IMR-90 (cell line): ENCODE data around the gene ROBO2. TPM values are rescaled to one million over a fixed set of nuclear protein-coding genes. Genes with fewer than 3 reads are reported as not detected.

ENCODE experiments used
- ATAC-seq: fragments of 200-7000 bp; cut with Tn5 transposase; 2 replicates; pipeline ENCODE4 v1.9.1; 2020; ENCODE audit warnings: low read depth, mild to moderate bottlenecking, moderate library complexity
- BruUV-seq: library from RNA; stranded (reverse); fragments of 400-500 nt; replicated peaks from 2 replicates; lab custom pipeline; 2021; lab: Mats Ljungman, UMichigan
- CTCF ChIA-PET: fragments of 300-600 bp; formaldehyde crosslinking; extraction: SDS; loops from one replicate; lab custom pipeline; 2021; ENCODE audit warnings: antibody characterized with exemption; lab: Yijun Ruan, JAX
- POLR2A ChIA-PET: fragments of 300-600 bp; sonication (Branson Sonifier 250); formaldehyde crosslinking; loops from one replicate; lab custom pipeline; 2022; ENCODE audit warnings: antibody characterized with exemption; ENCODE audit not compliant: unreplicated experiment; lab: Charles Lee
- DNase-seq: peaks from one replicate; pipeline ENCODE4 v3.0.0; 2013
- H2AFZ ChIP-seq: replicated peaks from 2 replicates; pipeline ENCODE3; 2013; ENCODE audit warnings: low read length, mild to moderate bottlenecking; ENCODE audit not compliant: poor library complexity
- H2AK5ac ChIP-seq: 2 replicates; pipeline ENCODE4 v1.6.1; 2013; ENCODE audit warnings: low read depth, low read length, inconsistent platforms
- H2AK9ac ChIP-seq: replicated peaks from 2 replicates; pipeline ENCODE3; 2013; ENCODE audit warnings: mild to moderate bottlenecking, low read depth, low read length, moderate library complexity; ENCODE audit not compliant: poor library complexity
- H2BK120ac ChIP-seq: 2 replicates; pipeline ENCODE4 v1.6.1; 2013; ENCODE audit warnings: low read depth, low read length, inconsistent platforms
- H2BK15ac ChIP-seq: 3 replicates; pipeline ENCODE4 v1.6.1; 2013; ENCODE audit warnings: low read depth, low read length, inconsistent platforms
- H2BK20ac ChIP-seq: 2 replicates; pipeline ENCODE4 v1.6.1; 2013; ENCODE audit warnings: low read depth, mild to moderate bottlenecking, inconsistent platforms, low read length, moderate library complexity
- H2BK5ac ChIP-seq: 2 replicates; pipeline ENCODE4 v1.6.1; 2013; ENCODE audit warnings: mild to moderate bottlenecking, low read depth, low read length, inconsistent platforms; ENCODE audit not compliant: poor library complexity, severe bottlenecking
- H3K14ac ChIP-seq: replicated peaks from 2 replicates; pipeline ENCODE4 v1.6.1; 2013; ENCODE audit warnings: low read depth, low read length, inconsistent platforms
- H3K18ac ChIP-seq: 2 replicates; pipeline ENCODE4 v1.6.1; 2013; ENCODE audit warnings: low read depth, low read length, control low read depth
- H3K23ac ChIP-seq: 2 replicates; pipeline ENCODE4 v1.6.1; 2013; ENCODE audit warnings: low read depth, low read length, inconsistent platforms
- H3K27ac ChIP-seq: 2 replicates; pipeline ENCODE4 v1.5.1; 2013; ENCODE audit warnings: mild to moderate bottlenecking, control low read depth, low read length; ENCODE audit not compliant: insufficient read depth
- H3K27me3 ChIP-seq: 2 replicates; pipeline ENCODE4 v1.6.1; 2013; ENCODE audit warnings: low read length; ENCODE audit not compliant: control insufficient read depth, insufficient read depth
- H3K36me3 ChIP-seq: 2 replicates; pipeline ENCODE4 v1.6.1; 2013; ENCODE audit warnings: low read length, mixed read lengths; ENCODE audit not compliant: control insufficient read depth, insufficient read depth
- H3K4ac ChIP-seq: 2 replicates; pipeline ENCODE4 v1.6.1; 2013; ENCODE audit warnings: low read depth, low read length, inconsistent platforms
- H3K4me1 ChIP-seq: 2 replicates; pipeline ENCODE4 v1.6.1; 2013; ENCODE audit warnings: low read length, mixed read lengths; ENCODE audit not compliant: control insufficient read depth, insufficient read depth
- H3K4me2 ChIP-seq: 2 replicates; pipeline ENCODE4 v1.6.1; 2013; ENCODE audit warnings: low read depth, mild to moderate bottlenecking, control low read depth, low read length, moderate library complexity
- H3K4me3 ChIP-seq: 2 replicates; pipeline ENCODE4 v1.5.1; 2013; ENCODE audit warnings: low read depth, mild to moderate bottlenecking, control low read depth, low read length, moderate library complexity; ENCODE audit not compliant: insufficient read depth
- H3K56ac ChIP-seq: 2 replicates; pipeline ENCODE4 v1.6.1; 2013; ENCODE audit warnings: low read length, inconsistent platforms; ENCODE audit not compliant: insufficient read depth; ENCODE audit errors: extremely low read depth
- H3K79me1 ChIP-seq, 2 experiments: 2 replicates each; pipeline ENCODE4 v1.6.1; 2013; ENCODE audit warnings: low read length in 2 of 2, inconsistent platforms in 1 of 2, low read depth in 1 of 2
- H3K9ac ChIP-seq: 2 replicates; pipeline ENCODE4 v1.6.1; 2013; ENCODE audit warnings: low read depth, low read length, control low read depth
- H3K9me1 ChIP-seq: 2 replicates; pipeline ENCODE4 v1.6.1; 2013; ENCODE audit warnings: low read length, inconsistent platforms; ENCODE audit not compliant: insufficient read depth
- H3K9me3 ChIP-seq: 2 replicates; pipeline ENCODE4 v1.6.1; 2013; ENCODE audit warnings: low read length; ENCODE audit not compliant: control insufficient read depth, insufficient read depth
- H4K20me1 ChIP-seq: 2 replicates; pipeline ENCODE4 v1.6.1; 2013; ENCODE audit warnings: low read length, inconsistent platforms; ENCODE audit not compliant: insufficient read depth
- H4K5ac ChIP-seq: 2 replicates; pipeline ENCODE4 v1.6.1; 2013; ENCODE audit warnings: mild to moderate bottlenecking, low read depth, low read length, control low read depth
- H4K8ac ChIP-seq, 2 experiments: 2 replicates each; pipeline ENCODE4 v1.6.1; 2013; ENCODE audit warnings: low read depth in 2 of 2, low read length in 2 of 2, control low read depth in 1 of 2, inconsistent platforms in 1 of 2
- H4K91ac ChIP-seq: 2 replicates; pipeline ENCODE4 v1.6.1; 2013; ENCODE audit warnings: low read depth, low read length, inconsistent platforms; ENCODE audit not compliant: insufficient read depth
- MAZ ChIP-seq: IDR thresholded peaks from 2 replicates; pipeline ENCODE4 v1.6.1; 2012; ENCODE audit warnings: low read depth, mild to moderate bottlenecking, low read length, improper control_type of control experiment, moderate library complexity, borderline replicate concordance
- RCOR1 ChIP-seq: IDR thresholded peaks from 2 replicates; pipeline ENCODE4 v1.6.1; 2012; ENCODE audit warnings: mild to moderate bottlenecking, low read length, improper control_type of control experiment; ENCODE audit not compliant: insufficient replicate concordance
- RFX5 ChIP-seq: IDR thresholded peaks from 2 replicates; pipeline ENCODE4 v1.8.0; 2012; ENCODE audit warnings: low read depth, mild to moderate bottlenecking, low read length, moderate library complexity
- WGBS, 2 experiments: methylation state at CpG; one replicate each; pipeline versions ENCODE4 v1.1.5 to v1.1.7; 2013; ENCODE audit warnings: missing lambda C conversion rate in 2 of 2; ENCODE audit not compliant: insufficient read length in 1 of 2; ENCODE audit errors: extremely low coverage in 2 of 2; 5-methylcytosine and 5-hydroxymethylcytosine counted together
- dilution Hi-C: fragments of 300-500 bp; cut with HindIII; formaldehyde crosslinking; loops from one replicate; pipeline ENCODE4 v1.14.3; 2018; ENCODE audit warnings: low sequenced_read_pairs; ENCODE audit not compliant: unreplicated experiment
- in situ Hi-C: fragments of 300-500 bp; cut with MboI; formaldehyde crosslinking; loops from 3 replicates; pipeline ENCODE4 v1.14.3; 2019; ENCODE audit warnings: low sequenced_read_pairs, inconsistent platforms, mixed read lengths
- intact Hi-C: fragments of 100-400 bp; cut with micrococcal nuclease; formaldehyde crosslinking; loops from 2 replicates; pipeline ENCODE4 v1.10.0; 2022
- polyA plus RNA-seq, 3 experiments: library from polyadenylated mRNA; depleted of rRNA; stranded (reverse); fragments of >200 nt; gene quantifications; 2 replicates each; pipeline ENCODE4 v1.2.3, GENCODE V29; 2012; ENCODE audit warnings: low replicate concordance in 1 of 3
- total RNA-seq: library from RNA; depleted of rRNA; stranded (reverse); fragments of >200 nt; gene quantifications from 2 replicates; pipeline ENCODE4 v1.2.3, GENCODE V29; 2012
- TF ChIP-seq, protein P1 (sequence below): fragments of 150-350 bp; IDR thresholded peaks from 2 replicates; pipeline ENCODE4 v1.6.1; 2017; ENCODE audit warnings: mild to moderate bottlenecking, antibody characterized with exemption, low read length, low read depth

The ROBO2 gene
- total and polyA plus RNA-seq, 2 of the 4 experiments (the other 2 are of a cell fraction): 9.3 to 14.5 TPM

DNA sequence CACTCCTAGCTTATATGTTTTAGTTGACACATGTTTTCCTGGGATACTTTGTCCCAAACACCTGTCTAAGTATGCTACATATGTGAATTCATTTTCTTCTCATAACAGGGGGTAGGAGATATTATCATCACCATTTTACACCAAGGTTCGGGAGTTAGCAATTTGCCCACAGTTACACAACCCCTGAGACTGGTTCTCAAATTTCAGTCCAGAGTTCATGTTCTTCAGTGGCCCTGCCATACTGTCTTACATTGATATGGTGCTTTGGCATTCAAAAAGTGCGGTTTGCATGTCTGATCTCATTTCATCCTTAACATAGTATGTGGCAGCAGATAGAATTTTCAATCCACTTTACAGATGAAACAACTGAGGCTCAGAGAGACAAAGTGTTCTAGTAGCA, 38.4 kb downstream of the ROBO2 start:
- no peaks in the 10 kb centered on the region for H4K20me1 ChIP-seq
- H3K14ac ChIP-seq: no peak overlapping the region
- H3K18ac ChIP-seq: no peak overlapping the region
- no peak overlapping the region for H3K23ac ChIP-seq
- POLR2A ChIA-PET: no interaction called here
- intact Hi-C loops: no loop called here
- H2BK15ac ChIP-seq: no peak overlapping the region
- no peak overlapping the region for H2BK20ac ChIP-seq
- no peak overlapping the region for H2BK120ac ChIP-seq
- no peak overlapping the region for H3K4me3 ChIP-seq
- no peak overlapping the region for H2AK9ac ChIP-seq
- ATAC-seq: no peak
- H4K5ac ChIP-seq: no peak overlapping the region
- no peak overlapping the region for H3K4ac ChIP-seq
- H3K36me3 ChIP-seq: no peaks in the 10 kb centered on the region
- TF ChIP-seq RFX5 (no peak), MAZ (no peak), RCOR1 (no peak)
- TF ChIP-seq, protein P1, sequence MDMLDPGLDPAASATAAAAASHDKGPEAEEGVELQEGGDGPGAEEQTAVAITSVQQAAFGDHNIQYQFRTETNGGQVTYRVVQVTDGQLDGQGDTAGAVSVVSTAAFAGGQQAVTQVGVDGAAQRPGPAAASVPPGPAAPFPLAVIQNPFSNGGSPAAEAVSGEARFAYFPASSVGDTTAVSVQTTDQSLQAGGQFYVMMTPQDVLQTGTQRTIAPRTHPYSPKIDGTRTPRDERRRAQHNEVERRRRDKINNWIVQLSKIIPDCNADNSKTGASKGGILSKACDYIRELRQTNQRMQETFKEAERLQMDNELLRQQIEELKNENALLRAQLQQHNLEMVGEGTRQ: no peak
- H2BK5ac ChIP-seq: no peak overlapping the region
- in situ Hi-C loops: no loop called here
- no peak for DNase-seq
- H2AFZ ChIP-seq: no peak overlapping the region
- H3K27me3 ChIP-seq: no peaks in the 10 kb centered on the region
- no peaks in the 10 kb centered on the region for H3K9me3 ChIP-seq
- no peak overlapping the region for H2AK5ac ChIP-seq
- no peaks in the 10 kb centered on the region for H3K9me1 ChIP-seq
- no peak overlapping the region for H3K56ac ChIP-seq
- H3K9ac ChIP-seq: no peak overlapping the region
- dilution Hi-C loops: no loop called here
- H3K27ac ChIP-seq: no peak overlapping the region
- H3K4me2 ChIP-seq: no peak overlapping the region
- no peak overlapping the region for H4K8ac ChIP-seq
- no peaks in the 10 kb centered on the region for H3K79me1 ChIP-seq
- BruUV-seq: no TSS peak
- no peak overlapping the region for H4K91ac ChIP-seq
- CTCF ChIA-PET: no interaction called here
- no peaks in the 10 kb centered on the region for H3K4me1 ChIP-seq
- no CpG with 5 or more reads among the region's 2 CpGs for WGBS, 2 experiments
